ENCODE data around the gene EID2B. TPM values are rescaled to one million over a fixed set of nuclear protein-coding genes. Genes with fewer than 3 reads are reported as not detected.

The EID2B gene
- total and polyA plus RNA-seq, 2 of the 8 experiments (the other 6 are each of a cell fraction or from before 2014, with no cell fraction given): 2.1 to 2.4 TPM

DNA sequence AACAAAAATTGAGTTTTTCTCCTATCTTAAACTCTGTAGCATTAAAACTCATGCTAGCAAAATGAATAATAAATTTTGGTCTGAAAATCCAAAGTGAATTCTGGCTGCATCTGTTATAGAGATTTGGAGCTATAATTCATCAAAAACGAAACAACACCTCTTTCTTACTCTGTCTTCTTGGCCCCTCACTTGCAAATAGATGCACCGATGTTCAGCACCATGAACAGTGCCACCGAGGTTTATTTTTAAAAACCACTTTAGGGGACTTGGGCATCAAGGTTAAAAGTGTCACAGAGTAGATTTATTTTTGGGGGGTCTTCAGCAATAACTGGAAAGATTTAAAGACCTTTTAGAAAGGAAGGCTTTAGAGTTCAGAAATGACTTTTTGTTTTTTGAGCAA is 33.4 kb upstream of the EID2B start:
- DNase-seq (ENCODE audit: low read depth in 1 of 2, low spot score in 2 of 2): no peak
- no peaks in the 10 kb centered on the region; a peak in 2 of 7 replicates for H3K27me3 ChIP-seq (replicated peaks in 1 of 4; ENCODE audit: control insufficient read depth in 3 of 4, extremely low read depth in 1 of 4, insufficient read depth in 3 of 4, low read length in 3 of 4)

More for the DNA sequence above, 33.4 kb upstream of the EID2B start:
- no peaks in the 10 kb centered on the region for H3K36me3 ChIP-seq (ENCODE audit: control insufficient read depth in 2 of 4, insufficient read depth in 4 of 4, low read length in 3 of 4)
- H2BK120ac ChIP-seq (replicated peaks; ENCODE audit: low read depth, low read length): no peak overlapping the region
- ChIA-PET POLR2A (ENCODE audit: partially characterized antibody) (no interaction called here), CTCF (ENCODE audit: partially characterized antibody) (interaction anchor here (0.6 to 1.1 kb wide), 2 partner anchors 11 to 14 kb away, joined by 3 to 4 read pairs; no protein-coding TSS in a partner anchor)
- no peak overlapping the region for H2BK20ac ChIP-seq (ENCODE audit: low read length)
- no peaks in the 10 kb centered on the region for H3K23me2 ChIP-seq (ENCODE audit: low read depth, low read length)
- no peak for TF ChIP-seq FOSL1 (IDR thresholded peaks at IDR 0.05; ENCODE audit: insufficient read depth, low read depth, low read length)
- TF ChIP-seq EP300 (IDR thresholded peaks at IDR 0.05; ENCODE audit: borderline replicate concordance in 1 of 2, low read depth in 2 of 2, low read length in 2 of 2): no peak
- no peak for TF ChIP-seq CTBP2 (IDR thresholded peaks at IDR 0.05; ENCODE audit: borderline replicate concordance, insufficient read depth, insufficient read length, low read length)
- no peak for TF ChIP-seq SP1 (IDR thresholded peaks at IDR 0.05; ENCODE audit: low read depth, low read length)
- TF ChIP-seq TEAD4 (IDR thresholded peaks at IDR 0.05; ENCODE audit: low read depth, low read length): no peak
- TF ChIP-seq TAF1 (IDR thresholded peaks at IDR 0.05; ENCODE audit: low read depth, low read length): no peak
- TF ChIP-seq CREB1 (IDR thresholded peaks at IDR 0.05): no peak
- TF ChIP-seq, protein P1, sequence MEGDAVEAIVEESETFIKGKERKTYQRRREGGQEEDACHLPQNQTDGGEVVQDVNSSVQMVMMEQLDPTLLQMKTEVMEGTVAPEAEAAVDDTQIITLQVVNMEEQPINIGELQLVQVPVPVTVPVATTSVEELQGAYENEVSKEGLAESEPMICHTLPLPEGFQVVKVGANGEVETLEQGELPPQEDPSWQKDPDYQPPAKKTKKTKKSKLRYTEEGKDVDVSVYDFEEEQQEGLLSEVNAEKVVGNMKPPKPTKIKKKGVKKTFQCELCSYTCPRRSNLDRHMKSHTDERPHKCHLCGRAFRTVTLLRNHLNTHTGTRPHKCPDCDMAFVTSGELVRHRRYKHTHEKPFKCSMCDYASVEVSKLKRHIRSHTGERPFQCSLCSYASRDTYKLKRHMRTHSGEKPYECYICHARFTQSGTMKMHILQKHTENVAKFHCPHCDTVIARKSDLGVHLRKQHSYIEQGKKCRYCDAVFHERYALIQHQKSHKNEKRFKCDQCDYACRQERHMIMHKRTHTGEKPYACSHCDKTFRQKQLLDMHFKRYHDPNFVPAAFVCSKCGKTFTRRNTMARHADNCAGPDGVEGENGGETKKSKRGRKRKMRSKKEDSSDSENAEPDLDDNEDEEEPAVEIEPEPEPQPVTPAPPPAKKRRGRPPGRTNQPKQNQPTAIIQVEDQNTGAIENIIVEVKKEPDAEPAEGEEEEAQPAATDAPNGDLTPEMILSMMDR (IDR thresholded peaks at IDR 0.05; ENCODE audit: control extremely low read depth in 1 of 3, insufficient read depth in 1 of 3, low read depth in 1 of 3, low read length in 3 of 3): no peak
- no peaks in the 10 kb centered on the region for H3K79me1 ChIP-seq (ENCODE audit: low read depth, low read length)
- H3K9ac ChIP-seq (replicated peaks in 1 of 4; ENCODE audit: extremely low read depth in 1 of 4, low read depth in 3 of 4, low read length in 3 of 4): no peak overlapping the region
- H3K14ac ChIP-seq (ENCODE audit: insufficient read length): no peak overlapping the region
- no peaks in the 10 kb centered on the region for H3K9me3 ChIP-seq (ENCODE audit: insufficient read depth in 2 of 2, low read depth in 1 of 2, low read length in 1 of 2)
- no peak overlapping the region for H2BK15ac ChIP-seq (ENCODE audit: low read length)
- H3K27ac ChIP-seq (ENCODE audit: low read depth, low read length): no peak overlapping the region
- no peak overlapping the region for H3K56ac ChIP-seq (replicated peaks; ENCODE audit: insufficient read length, low read depth, low read length)
- no peak overlapping the region for H4K8ac ChIP-seq (ENCODE audit: extremely low read depth, insufficient read depth, low read length)
- no peak for FAIRE-seq
- H3K4ac ChIP-seq (replicated peaks; ENCODE audit: insufficient read length, low read depth, low read length): no peak overlapping the region
- H4K20me1 ChIP-seq (replicated peaks in 1 of 2; ENCODE audit: control insufficient read depth in 1 of 2, insufficient read depth in 2 of 2, low read length in 2 of 2): no peaks in the 10 kb centered on the region
- no peak overlapping the region for H2AK5ac ChIP-seq (ENCODE audit: low read depth, low read length)
- H3K23ac ChIP-seq (ENCODE audit: insufficient read length): no peak overlapping the region
- no peak overlapping the region for H2BK12ac ChIP-seq (ENCODE audit: low read depth, low read length)
- H3K18ac ChIP-seq (ENCODE audit: extremely low read depth, low read length): no peak overlapping the region
- no peak overlapping the region for H2AFZ ChIP-seq (ENCODE audit: low read length)
- H3K4me3 ChIP-seq (ENCODE audit: extremely low read depth in 1 of 4, insufficient read depth in 2 of 4, low read depth in 3 of 4, low read length in 4 of 4): no peak overlapping the region
- H3K79me2 ChIP-seq (ENCODE audit: control insufficient read depth in 1 of 2, insufficient read depth in 2 of 2, low read length in 2 of 2): no peaks in the 10 kb centered on the region
- no peak overlapping the region for H4K91ac ChIP-seq (replicated peaks; ENCODE audit: insufficient read length, low read length)
- no peaks in the 10 kb centered on the region for H3K4me1 ChIP-seq (replicated peaks in 1 of 4; ENCODE audit: control insufficient read depth in 3 of 4, insufficient read depth in 4 of 4, low read length in 3 of 4)
- WGBS, 2 experiments (ENCODE audit: extremely low coverage in 1 of 2, insufficient coverage in 1 of 2, insufficient read length in 1 of 2, insufficient replicate concordance in 2 of 2, low coverage in 1 of 2, low lambda C conversion rate in 2 of 2, missing lambda C conversion rate in 1 of 2): 69% methylated on average over 3 of the region's 3 CpGs; no CpG with 5 or more reads in 1 of the 2 experiments
- no peak overlapping the region for H3K4me2 ChIP-seq (ENCODE audit: insufficient read depth in 1 of 2, low read depth in 2 of 2, low read length in 2 of 2)
- H2BK5ac ChIP-seq (ENCODE audit: low read depth, low read length): no peak overlapping the region
- H4K5ac ChIP-seq (ENCODE audit: insufficient read length, low read depth, low read length): no peak overlapping the region
